H1 (cell line): ENCODE results near the gene UBE2E1. TPM values are rescaled to one million over a fixed set of nuclear protein-coding genes. Genes with fewer than 3 reads are reported as not detected.

Experiments
- CTCF ChIA-PET: fragments of 300-600 bp; sonication (Branson Sonifier 250); formaldehyde crosslinking; loops from one replicate; lab custom pipeline; 2021; ENCODE audit not compliant: partially characterized antibody; lab: Charles Lee
- POLR2A ChIA-PET: fragments of 300-600 bp; sonication (Branson Sonifier 250); formaldehyde crosslinking; loops from one replicate; lab custom pipeline; 2021; ENCODE audit warnings: inconsistent platforms; ENCODE audit not compliant: partially characterized antibody; lab: Charles Lee
- DNase-seq, 2 experiments: peaks; one replicate each; pipeline versions ENCODE4 v3.0.0 to v3.0.0-alpha.2; 2010 to 2022; ENCODE audit warnings: low spot score in 2 of 2, low read depth in 1 of 2, mixed read lengths in 1 of 2
- FAIRE-seq: peaks from 2 replicates; lab custom pipeline; 2011; peaks lifted over from hg19 to GRCh38; lab: Jason Lieb, UNC
- H2AFZ ChIP-seq: 2 replicates; pipeline ENCODE4 v1.8.1; 2012; ENCODE audit warnings: low read length, inconsistent platforms
- H2AK5ac ChIP-seq: 2 replicates; pipeline ENCODE4 v1.6.1; 2013; ENCODE audit warnings: low read depth, low read length
- H2BK120ac ChIP-seq: replicated peaks from 2 replicates; pipeline ENCODE3; 2013; ENCODE audit warnings: low read depth, low read length, inconsistent platforms
- H2BK12ac ChIP-seq: 2 replicates; pipeline ENCODE4 v1.6.1; 2013; ENCODE audit warnings: low read depth, low read length
- H2BK15ac ChIP-seq: 2 replicates; pipeline ENCODE4 v1.6.1; 2013; ENCODE audit warnings: low read length
- H2BK20ac ChIP-seq: 2 replicates; pipeline ENCODE4 v1.6.1; 2013; ENCODE audit warnings: low read length
- H2BK5ac ChIP-seq: 2 replicates; pipeline ENCODE4 v1.6.1; 2013; ENCODE audit warnings: low read depth, low read length
- H3K14ac ChIP-seq: 2 replicates; pipeline ENCODE4 v1.6.1; 2013; ENCODE audit warnings: inconsistent platforms; ENCODE audit not compliant: insufficient read length
- H3K18ac ChIP-seq: 2 replicates; pipeline ENCODE4 v1.6.1; 2013; ENCODE audit warnings: low read length; ENCODE audit errors: extremely low read depth
- H3K23ac ChIP-seq: 2 replicates; pipeline ENCODE4 v1.6.1; 2013; ENCODE audit warnings: inconsistent platforms; ENCODE audit not compliant: insufficient read length
- H3K23me2 ChIP-seq: 2 replicates; pipeline ENCODE4 v1.6.1; 2013; ENCODE audit warnings: low read depth, low read length
- H3K27ac ChIP-seq: 2 replicates; pipeline ENCODE4 v1.6.1; 2011; ENCODE audit warnings: low read depth, low read length, inconsistent platforms
- H3K27me3 ChIP-seq, 4 experiments: replicated peaks in 1 of 4; 1 replicate in 1 of 4; 2 replicates in 3 of 4; pipeline versions ENCODE4 v1.6.1 to v1.8.1; 2011 to 2013; ENCODE audit warnings: low read length in 3 of 4, mild to moderate bottlenecking in 3 of 4, inconsistent platforms in 2 of 4, mixed read lengths in 2 of 4, moderate library complexity in 1 of 4; ENCODE audit not compliant: control insufficient read depth in 3 of 4, insufficient read depth in 3 of 4; ENCODE audit errors: extremely low read depth in 1 of 4
- H3K36me3 ChIP-seq, 4 experiments: 2 replicates each; pipeline versions ENCODE4 v1.6.1 to v1.8.1; 2011 to 2013; ENCODE audit warnings: mild to moderate bottlenecking in 4 of 4, low read length in 3 of 4, moderate library complexity in 2 of 4, control low read depth in 1 of 4, inconsistent platforms in 1 of 4; ENCODE audit not compliant: insufficient read depth in 4 of 4, control insufficient read depth in 2 of 4
- H3K4ac ChIP-seq: replicated peaks from 2 replicates; pipeline ENCODE3; 2013; ENCODE audit warnings: low read length, low read depth, mixed read lengths, inconsistent platforms; ENCODE audit not compliant: insufficient read length
- H3K4me1 ChIP-seq, 4 experiments: replicated peaks in 1 of 4; 1 replicate in 1 of 4; 2 replicates in 3 of 4; pipeline versions ENCODE4 v1.6.1 to v1.8.1; 2011 to 2013; ENCODE audit warnings: low read length in 3 of 4, inconsistent platforms in 2 of 4, mixed read lengths in 1 of 4; ENCODE audit not compliant: insufficient read depth in 4 of 4, control insufficient read depth in 3 of 4
- H3K4me2 ChIP-seq, 2 experiments: 2 replicates each; pipeline versions ENCODE4 v1.6.1 to v1.8.1; 2011 to 2013; ENCODE audit warnings: low read depth in 2 of 2, low read length in 2 of 2, control low read depth in 1 of 2, inconsistent platforms in 1 of 2, mild to moderate bottlenecking in 1 of 2; ENCODE audit not compliant: insufficient read depth in 1 of 2
- H3K4me3 ChIP-seq, 4 experiments: fragments of 200-600, 300-600 bp in 1 of 4; sonication (generic), shearing (Covaris generic), sonication (Bioruptor Twin) in 1 of 4; 2 replicates each; pipeline versions ENCODE4 v1.5.1 to v1.8.1; 2011 to 2016; ENCODE audit warnings: low read length in 4 of 4, low read depth in 3 of 4, control low read depth in 2 of 4, inconsistent platforms in 2 of 4, mild to moderate bottlenecking in 2 of 4, mixed read lengths in 1 of 4, moderate library complexity in 1 of 4; ENCODE audit not compliant: insufficient read depth in 2 of 4; ENCODE audit errors: extremely low read depth in 1 of 4
- H3K56ac ChIP-seq: replicated peaks from 2 replicates; pipeline ENCODE3; 2013; ENCODE audit warnings: low read depth, mild to moderate bottlenecking, mixed read lengths, low read length, inconsistent platforms; ENCODE audit not compliant: insufficient read length
- H3K79me1 ChIP-seq: 2 replicates; pipeline ENCODE4 v1.6.1; 2013; ENCODE audit warnings: low read depth, low read length, control low read depth
- H3K79me2 ChIP-seq, 2 experiments: 2 replicates each; pipeline versions ENCODE4 v1.6.1 to v1.8.1; 2012 to 2013; ENCODE audit warnings: low read length in 2 of 2, mild to moderate bottlenecking in 2 of 2, inconsistent platforms in 1 of 2; ENCODE audit not compliant: insufficient read depth in 2 of 2, control insufficient read depth in 1 of 2
- H3K9ac ChIP-seq, 4 experiments: replicated peaks in 1 of 4; 1 replicate in 1 of 4; 2 replicates in 3 of 4; pipeline versions ENCODE4 v1.6.1 to v1.8.1; 2011 to 2013; ENCODE audit warnings: low read depth in 3 of 4, low read length in 3 of 4, control low read depth in 2 of 4, mild to moderate bottlenecking in 2 of 4, moderate library complexity in 2 of 4, inconsistent platforms in 1 of 4; ENCODE audit errors: extremely low read depth in 1 of 4
- H3K9me3 ChIP-seq, 2 experiments: 2 replicates each; pipeline versions ENCODE4 v1.6.1 to v1.8.1; 2012 to 2013; ENCODE audit warnings: mild to moderate bottlenecking in 2 of 2, moderate library complexity in 2 of 2, control low read depth in 1 of 2, inconsistent platforms in 1 of 2, low read depth in 1 of 2, low read length in 1 of 2, mixed read lengths in 1 of 2; ENCODE audit not compliant: insufficient read depth in 2 of 2
- H4K20me1 ChIP-seq, 2 experiments: replicated peaks in 1 of 2; 2 replicates each; pipeline versions ENCODE3 to v1.8.1; 2011 to 2013; ENCODE audit warnings: inconsistent platforms in 2 of 2, low read length in 2 of 2, mild to moderate bottlenecking in 1 of 2; ENCODE audit not compliant: insufficient read depth in 2 of 2, control insufficient read depth in 1 of 2
- H4K5ac ChIP-seq: 2 replicates; pipeline ENCODE4 v1.6.1; 2013; ENCODE audit warnings: low read length, low read depth, mixed read lengths, inconsistent platforms; ENCODE audit not compliant: insufficient read length
- H4K8ac ChIP-seq: 2 replicates; pipeline ENCODE4 v1.8.0; 2013; ENCODE audit warnings: mild to moderate bottlenecking, moderate library complexity, low read length, inconsistent platforms; ENCODE audit not compliant: insufficient read depth; ENCODE audit errors: extremely low read depth
- H4K91ac ChIP-seq: replicated peaks from 2 replicates; pipeline ENCODE3; 2013; ENCODE audit warnings: low read length, mixed read lengths, inconsistent platforms; ENCODE audit not compliant: insufficient read length
- ATF2 ChIP-seq: IDR thresholded peaks from 2 replicates; pipeline ENCODE4 v1.6.1; 2012; ENCODE audit warnings: low read length, inconsistent platforms
- CHD2 ChIP-seq: IDR thresholded peaks from 2 replicates; pipeline ENCODE4 v1.6.1; 2012; ENCODE audit warnings: low read length, improper control_type of control experiment
- EZH2 ChIP-seq: fragments of 200-600 bp; sonication (generic); IDR thresholded peaks from 2 replicates; pipeline ENCODE4 v1.7.1; 2012; ENCODE audit warnings: low read depth, mild to moderate bottlenecking, moderate library complexity, low read length, inconsistent platforms; ENCODE audit not compliant: severe bottlenecking
- HDAC6 ChIP-seq: IDR thresholded peaks from one replicate; pipeline ENCODE4 v1.7.1; 2012; ENCODE audit warnings: low read depth, mild to moderate bottlenecking, inconsistent platforms, low read length, moderate library complexity
- JUND ChIP-seq: IDR thresholded peaks from 2 replicates; pipeline ENCODE4 v1.6.1; 2011; ENCODE audit warnings: mild to moderate bottlenecking, improper control_type of control experiment, low read length
- NRF1 ChIP-seq: IDR thresholded peaks from 2 replicates; pipeline ENCODE4 v1.6.1; 2011; ENCODE audit warnings: mild to moderate bottlenecking, low read depth, low read length, improper control_type of control experiment
- PHF8 ChIP-seq: fragments of 200-600 bp; sonication (generic); conservative IDR thresholded peaks from 2 replicates; pipeline ENCODE4 v1.7.1; 2012; ENCODE audit warnings: low read depth, mild to moderate bottlenecking, inconsistent platforms, low read length, moderate library complexity
- POLR2A ChIP-seq, 2 experiments: IDR thresholded peaks; 1 replicate in 1 of 2; 2 replicates in 1 of 2; pipeline ENCODE4 v1.6.1; 2011; ENCODE audit warnings: low read depth in 2 of 2, low read length in 2 of 2, mild to moderate bottlenecking in 2 of 2; ENCODE audit errors: control extremely low read depth in 1 of 2
- SIX5 ChIP-seq: IDR thresholded peaks from 2 replicates; pipeline ENCODE4 v1.6.1; 2011; ENCODE audit warnings: mild to moderate bottlenecking, low read depth, low read length
- SP1 ChIP-seq: IDR thresholded peaks from 2 replicates; pipeline ENCODE4 v1.6.1; 2011; ENCODE audit warnings: low read depth, low read length
- SP4 ChIP-seq: IDR thresholded peaks from 2 replicates; pipeline ENCODE4 v1.6.1; 2012; ENCODE audit warnings: low read length, inconsistent platforms
- SRF ChIP-seq: IDR thresholded peaks from 2 replicates; pipeline ENCODE4 v1.6.1; 2011; ENCODE audit warnings: mild to moderate bottlenecking, low read depth, low read length, moderate library complexity
- TAF7 ChIP-seq: optimal IDR thresholded peaks from 2 replicates; pipeline ENCODE3; 2011; ENCODE audit warnings: low read depth, mild to moderate bottlenecking, inconsistent platforms, low read length, moderate library complexity, borderline replicate concordance
- WGBS, 2 experiments: shearing (Covaris generic) in 1 of 2; methylation state at CpG; one replicate each; pipeline versions ENCODE4 v1.1.6 to v1.1.7; 2013 to 2015; ENCODE audit warnings: low lambda C conversion rate in 2 of 2, mixed read lengths in 2 of 2, inconsistent platforms in 1 of 2, low coverage in 1 of 2, missing lambda C conversion rate in 1 of 2; ENCODE audit not compliant: insufficient replicate concordance in 2 of 2, insufficient coverage in 1 of 2, insufficient read length in 1 of 2; ENCODE audit errors: extremely low coverage in 1 of 2, missing lambda C conversion rate in 1 of 2; 5-methylcytosine and 5-hydroxymethylcytosine counted together
- polyA plus RNA-seq, 7 experiments: library from polyadenylated mRNA; depleted of rRNA in 3 of 7; stranded (reverse) in 5 of 7; unstranded in 2 of 7; fragments of >200 nt in 5 of 7; fragments of 200-250 nt in 2 of 7; gene quantifications; 1 replicate in 5 of 7; 2 replicates in 1 of 7; 4 replicates in 1 of 7; pipeline versions ENCODE4 v1.2.1 to v1.2.3, GENCODE V29; 2011 to 2013; ENCODE audit warnings: missing spikeins in 2 of 7, mixed read lengths in 2 of 7
- total RNA-seq: library from RNA; stranded (reverse); fragmentation: NEBNext Ultra II Directional; extraction: Animal tissue kit (Norgen Biotek cat#: 25700); gene quantifications from 2 replicates; pipeline ENCODE4 v1.2.1, GENCODE V29; 2021

UBE2E1 gene
- total and polyA plus RNA-seq, 2 of the 8 experiments (the other 6 are each of a cell fraction or from before 2014, with no cell fraction given), result 109 to 141 TPM

- peaks cover 3 to 18% (median 11%) of the 10 kb centered on the region in 4 experiments; a peak in 5 of 7 replicates for H3K4me1 ChIP-seq
- no peak overlapping the region for H4K5ac ChIP-seq
- H2BK12ac ChIP-seq, result no peak overlapping the region
- no peak overlapping the region for H3K18ac ChIP-seq
- no peaks in the 10 kb centered on the region for H3K9me3 ChIP-seq
- no peak overlapping the region for H2BK120ac ChIP-seq
- H2BK5ac ChIP-seq, result no peak overlapping the region
- no peak overlapping the region for H4K91ac ChIP-seq
- peaks cover 0 to 55% of the 10 kb centered on the region in 2 experiments; a peak in 2 of 4 replicates for H3K79me2 ChIP-seq
- DNase-seq, result no peak
- no peak overlapping the region for H4K8ac ChIP-seq
- H2AFZ ChIP-seq, result no peak overlapping the region
- TF ChIP-seq ATF2 (no peak), SRF (no peak), SP4 (no peak), TAF7 (no peak), CHD2 (no peak), SP1 (no peak), SIX5 (no peak), EZH2 (no peak), NRF1 (no peak), PHF8 (no peak), HDAC6 (no peak), JUND (no peak), POLR2A (IDR thresholded peaks at IDR 0.05; ENCODE audit: control extremely low read depth in 1 of 2, low read depth in 2 of 2, low read length in 2 of 2) (no peak)
- peaks cover 0 to 16% (median 2%) of the 10 kb centered on the region in 4 experiments; a peak in 3 of 8 replicates for H3K36me3 ChIP-seq
- H3K27ac ChIP-seq, result no peak overlapping the region
- H2AK5ac ChIP-seq, result no peak overlapping the region; the same call in 1 of the 2 replicates
- CTCF ChIA-PET, result interaction anchor here (0.6 to 1.9 kb wide), 3 partner anchors 10 to 80 kb away, joined by 4 to 6 read pairs (median 5); no protein-coding TSS in a partner anchor
- H3K23me2 ChIP-seq, result peaks cover 13% of the 10 kb centered on the region; the same call in 1 of the 2 replicates
- 0 out of 2 replicates have a peak overlapping the region, but pooled peaks have one; percentile 29 for H2BK15ac ChIP-seq
- no peaks in the 10 kb centered on the region for H3K27me3 ChIP-seq
- POLR2A ChIA-PET, result interaction anchor here (0.8 to 4.9 kb wide), 13 partner anchors 9 to 115 kb away, joined by 3 to 69 read pairs (median 3); partner anchors contain the start of genes NKIRAS1 and RPL15
- H3K4me2 ChIP-seq, result peak overlapping the region in 1 of 2 experiments; percentile 83; a peak in 1 of 4 replicates
- H2BK20ac ChIP-seq, result no peak overlapping the region
- H4K20me1 ChIP-seq, result peaks cover 0 to 4% of the 10 kb centered on the region in 2 experiments
- H3K79me1 ChIP-seq, result 0 out of 2 replicates have a peak, but pooled peaks cover 2% of the 10 kb centered on the region
- H3K9ac ChIP-seq, result no peak overlapping the region
- H3K4me3 ChIP-seq, result peak overlapping the region in 1 of 4 experiments; percentile 87; a peak in 2 of 8 replicates
- no peak overlapping the region for H3K4ac ChIP-seq
- 82% methylated on average over 5 of the region's 5 CpGs; no CpG with 5 or more reads in 1 of the 2 experiments for WGBS, 2 experiments
- H3K14ac ChIP-seq, result no peak overlapping the region
- no peak overlapping the region for H3K23ac ChIP-seq
- H3K56ac ChIP-seq, result no peak overlapping the region
- FAIRE-seq, result no peak
Measured at GRCh38 chr3:23808525-23808924, 2.8 kb downstream of the UBE2E1 start.
